GM19351 (cell line): ENCODE results near the gene TAPT1.
"Not testable (repeated sequence)": the region's sequence is repeated elsewhere in the genome, so short reads cannot be mapped to it uniquely, and the experiment has no call there.

Experiments used
- ATAC-seq: cut with Tn5 transposase; IDR thresholded peaks from one replicate; pipeline ENCODE4 v1.9.1; 2021; ENCODE audit warnings: mild to moderate bottlenecking, moderate library complexity; ENCODE audit not compliant: unreplicated experiment

The TAPT1 gene

DNA sequence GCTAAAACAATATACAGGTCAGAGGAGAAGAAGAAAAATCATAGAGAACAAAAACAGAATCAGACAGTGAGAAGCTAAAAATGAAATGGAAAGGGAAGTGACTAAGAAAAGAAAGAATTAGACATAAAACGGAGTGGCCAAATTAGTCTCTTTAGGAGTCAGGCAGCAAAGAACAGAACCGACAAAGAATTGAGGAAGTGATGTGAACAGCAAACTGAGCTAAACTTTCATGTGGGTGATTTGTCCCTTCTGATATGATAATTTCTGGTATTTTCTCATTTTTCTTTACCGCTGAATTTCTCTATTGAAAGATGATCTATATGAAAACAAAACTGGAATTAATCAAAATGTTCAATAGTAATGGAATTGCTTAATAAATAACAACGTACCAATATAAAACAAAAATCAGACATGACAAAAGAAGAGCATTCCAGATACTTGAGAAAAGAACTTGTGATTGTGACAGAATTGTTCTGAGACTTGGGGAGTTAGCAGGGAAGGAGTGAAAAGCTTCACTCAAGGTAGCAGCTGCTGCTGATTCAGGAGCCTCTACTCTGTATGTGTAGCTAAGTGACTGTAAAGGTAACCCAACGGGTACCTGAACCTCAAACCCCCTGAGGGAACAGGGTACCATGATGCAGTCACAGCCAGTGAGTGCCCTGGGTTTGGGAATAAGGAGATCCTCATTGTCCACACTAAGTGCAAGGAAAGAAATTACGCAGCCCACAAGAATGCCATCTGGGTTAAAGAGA is 8.8 kb downstream of the TAPT1 start:
- ATAC-seq = peak; percentile 88

DNA sequence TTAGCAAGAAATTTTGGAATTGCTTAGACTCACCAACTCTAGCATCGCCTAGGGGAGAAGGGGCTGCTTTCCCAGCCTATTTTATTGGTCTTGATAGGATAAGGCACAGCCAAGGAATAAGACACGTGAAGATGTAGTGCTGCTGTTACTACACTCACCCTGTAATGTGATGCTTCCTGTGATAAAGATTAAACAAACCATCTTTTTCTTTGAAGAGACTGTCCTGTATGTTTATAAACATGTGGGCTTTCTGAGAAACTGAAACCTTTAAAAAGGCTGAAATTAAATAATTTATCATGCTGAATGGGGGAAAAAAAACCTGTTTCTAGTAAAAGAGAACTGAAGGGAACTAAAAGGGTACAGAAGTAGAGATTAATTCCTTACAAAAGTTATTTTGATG is 13.2 kb downstream of the TAPT1 start:
- ATAC-seq = no peak

DNA sequence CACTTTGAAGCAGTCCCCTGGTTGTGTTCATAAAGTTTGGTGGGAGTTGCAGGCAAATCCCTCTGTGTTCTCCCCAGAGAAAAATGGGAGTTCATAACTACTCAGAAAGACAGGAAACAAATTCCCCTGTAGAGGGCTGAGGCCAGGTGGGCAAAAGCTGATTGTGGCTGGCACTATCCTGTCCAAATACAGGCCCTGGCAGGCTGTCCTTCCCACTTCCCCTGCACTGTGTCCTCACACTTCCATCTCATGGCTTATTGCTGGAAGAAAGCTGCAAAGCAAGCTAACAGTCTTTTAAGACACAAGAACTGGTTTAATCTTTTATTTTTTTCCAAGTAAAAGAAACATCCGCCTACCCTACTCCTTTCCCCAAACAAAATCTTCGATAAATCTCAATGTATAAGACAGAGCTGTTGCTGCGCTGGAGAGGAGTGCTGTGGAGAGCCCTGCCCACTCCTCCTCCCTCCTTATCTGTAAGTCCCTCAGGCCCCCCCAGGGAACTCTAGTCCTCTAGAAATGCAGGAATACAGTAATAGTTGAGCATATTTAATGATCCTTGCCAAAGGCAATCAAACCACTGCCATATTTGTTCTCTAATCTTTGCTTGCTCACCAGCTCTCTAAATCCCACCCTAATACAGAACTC is 14.0 kb downstream of the TAPT1 start:
- no peak for ATAC-seq

DNA sequence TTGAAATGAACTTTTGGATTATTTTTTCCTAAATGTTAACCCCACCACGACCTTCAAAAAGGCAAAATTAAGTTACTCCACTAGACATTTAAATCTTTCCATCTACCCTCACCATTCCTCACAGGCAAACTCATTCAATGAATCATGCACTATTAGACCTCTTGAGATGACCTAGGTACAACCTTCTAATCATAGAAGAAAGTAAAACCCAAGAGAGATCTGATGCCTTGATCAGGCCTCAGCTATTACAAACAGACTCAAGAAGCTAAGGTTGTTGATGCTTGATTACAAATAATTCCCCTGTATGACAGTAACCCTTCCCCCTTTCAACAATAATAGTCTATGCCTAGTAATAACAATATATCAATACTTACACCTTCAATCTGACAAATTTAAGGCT is 18.9 kb downstream of the TAPT1 start:
- no peak for ATAC-seq

DNA sequence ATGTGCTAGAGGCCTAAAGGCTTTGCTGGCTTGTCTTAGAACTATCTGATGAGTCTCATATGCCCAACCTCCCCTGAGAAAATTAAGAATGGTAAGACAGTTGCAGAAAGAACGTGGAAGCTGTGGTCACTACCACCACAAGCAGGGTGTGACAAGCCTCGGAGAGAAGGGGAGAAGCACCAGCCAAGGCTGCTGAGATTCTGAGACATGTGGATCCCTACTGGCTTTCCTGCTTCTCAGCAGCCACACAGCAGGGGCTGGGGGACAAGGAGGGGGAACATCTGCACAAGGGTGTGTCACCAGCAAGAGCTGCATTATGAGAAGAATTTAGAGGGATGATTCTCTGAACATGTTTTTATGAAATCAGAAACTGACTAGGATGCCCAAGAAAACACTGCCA is 19.4 kb downstream of the TAPT1 start:
- ATAC-seq = no peak

DNA sequence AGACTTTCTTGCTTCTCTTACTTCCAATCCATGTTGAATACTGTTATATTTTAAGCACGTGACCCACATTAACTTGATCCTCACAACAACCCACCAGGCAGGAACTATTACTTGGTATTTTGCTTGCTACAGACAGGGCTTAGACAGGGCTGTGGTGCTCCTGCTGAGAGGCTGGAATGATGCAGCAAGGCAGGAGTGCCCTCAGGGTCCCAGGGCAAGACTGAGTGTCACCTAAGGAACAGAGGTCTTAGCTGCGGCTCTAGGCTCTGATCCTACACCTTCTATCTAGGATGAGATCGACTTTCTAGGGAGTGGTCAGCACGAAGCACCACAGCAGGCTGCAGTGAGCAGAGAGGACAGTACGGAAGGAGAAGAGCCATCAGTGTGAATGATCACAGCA is 20.0 kb downstream of the TAPT1 start:
- no peak for ATAC-seq

DNA sequence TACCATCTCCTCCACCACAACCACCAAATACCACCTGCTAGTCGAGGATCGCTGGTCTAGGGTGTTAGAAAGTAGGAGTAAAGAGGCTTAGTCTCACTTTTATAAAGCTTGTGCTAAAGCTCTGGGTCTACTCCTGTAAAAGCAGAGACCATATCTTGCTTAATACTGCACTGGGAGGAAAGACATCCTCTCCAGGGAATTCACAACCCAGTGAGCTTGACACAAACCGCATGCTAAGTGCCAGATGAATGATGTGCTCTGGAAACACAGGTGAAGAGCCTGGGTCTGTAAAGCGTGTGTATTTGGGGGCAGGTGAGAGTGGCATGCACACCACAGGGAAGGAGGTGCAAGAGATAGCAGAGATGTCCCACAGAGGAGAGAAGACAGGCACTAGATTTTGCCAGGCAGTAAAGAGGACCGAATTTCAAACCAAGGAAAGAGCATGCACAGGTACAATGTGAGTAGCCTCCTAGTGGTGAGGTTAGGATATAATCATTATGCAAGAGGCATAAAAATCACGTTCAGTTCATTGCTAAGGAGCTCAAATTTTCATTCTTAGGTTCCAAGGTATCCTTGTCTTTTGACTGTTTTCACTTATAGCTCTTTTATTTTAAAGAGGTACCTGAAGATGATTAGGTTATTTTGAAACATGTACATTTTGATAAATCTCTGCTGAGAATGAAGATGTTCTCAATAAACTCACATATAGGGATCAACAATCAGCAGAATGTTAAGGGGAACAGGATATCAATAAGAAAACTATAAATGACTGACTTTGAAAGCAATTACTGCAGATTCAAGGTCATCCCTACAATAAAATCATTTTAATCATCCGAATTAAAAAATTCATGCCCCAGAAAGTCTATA is 20.7 kb downstream of the TAPT1 start:
- peak; percentile 98 for ATAC-seq

DNA sequence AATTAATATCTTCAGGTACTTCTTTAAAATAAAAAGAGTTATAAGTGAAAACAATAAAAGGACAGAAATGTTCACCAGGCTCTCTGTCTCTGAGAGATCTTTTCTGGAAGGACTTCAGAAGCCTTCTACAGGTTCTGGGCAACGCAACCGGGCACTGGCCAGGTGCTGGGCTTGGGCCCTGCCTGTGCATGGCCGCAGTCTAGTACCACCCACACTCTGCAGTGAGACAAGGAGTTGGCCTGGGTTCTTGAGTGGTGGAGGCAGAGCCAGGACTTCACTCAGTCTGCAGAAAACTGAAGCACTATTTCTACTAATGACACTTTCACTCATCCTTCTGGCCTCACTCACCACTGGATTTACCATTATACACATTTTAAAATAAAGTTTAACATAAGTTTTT is 21.8 kb downstream of the TAPT1 start:
- no peak for ATAC-seq

DNA sequence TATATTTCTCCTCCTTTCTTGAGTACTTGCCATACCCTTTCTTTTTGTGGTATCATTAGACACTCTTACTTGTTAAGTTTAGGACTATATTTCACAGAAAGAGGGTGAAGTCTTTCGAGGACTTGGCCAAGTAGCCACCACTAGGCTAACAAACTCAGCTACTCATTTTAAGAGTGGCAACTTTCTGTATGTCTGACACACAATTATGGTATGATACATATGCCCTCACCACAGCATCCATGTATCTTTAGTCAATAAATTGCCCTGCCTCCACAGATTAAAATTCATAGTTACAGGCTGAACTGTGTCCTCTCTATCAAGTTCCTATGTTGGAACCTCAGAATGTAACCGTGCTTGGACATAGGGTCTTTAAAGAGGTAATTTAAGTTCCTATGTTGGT is 23.2 kb downstream of the TAPT1 start:
- no peak for ATAC-seq

DNA sequence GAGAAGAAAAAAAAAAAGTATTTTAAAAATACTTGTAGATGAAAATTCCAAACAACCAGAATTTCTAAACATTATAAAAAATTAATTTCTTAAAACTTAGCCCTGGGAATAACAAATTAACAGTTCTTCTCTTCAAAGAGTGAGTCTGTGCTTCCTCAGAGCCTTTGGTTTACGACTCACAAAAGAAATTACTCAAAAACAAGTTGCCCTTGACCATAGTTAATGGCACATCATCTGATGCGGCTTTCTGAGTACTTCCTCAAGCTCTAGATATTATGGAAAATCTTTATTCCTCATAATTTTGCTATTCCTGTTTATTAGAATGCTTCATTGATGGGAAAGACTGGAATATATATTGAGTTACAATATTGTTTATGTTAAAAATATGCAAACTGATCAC is 23.7 kb downstream of the TAPT1 start:
- ATAC-seq = no peak

DNA sequence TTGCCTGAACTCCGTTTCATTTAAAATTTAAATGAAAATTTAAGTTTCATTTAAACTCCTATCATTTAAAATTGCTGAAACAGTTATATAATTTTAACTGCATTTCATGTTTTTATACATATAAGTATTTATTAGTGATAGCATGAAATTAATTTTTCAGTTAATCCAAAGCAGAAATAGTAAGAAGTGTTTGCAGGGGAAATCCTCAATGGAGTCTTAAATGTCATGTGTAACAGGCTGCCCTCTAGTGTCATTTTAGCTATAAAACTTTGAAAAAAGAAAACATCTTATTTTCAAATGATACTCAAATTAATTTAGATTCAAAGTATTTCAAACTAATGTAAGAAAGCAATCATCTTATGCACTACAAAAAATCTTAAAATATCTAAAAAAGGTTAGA is 27.2 kb downstream of the TAPT1 start:
- no peak for ATAC-seq

DNA sequence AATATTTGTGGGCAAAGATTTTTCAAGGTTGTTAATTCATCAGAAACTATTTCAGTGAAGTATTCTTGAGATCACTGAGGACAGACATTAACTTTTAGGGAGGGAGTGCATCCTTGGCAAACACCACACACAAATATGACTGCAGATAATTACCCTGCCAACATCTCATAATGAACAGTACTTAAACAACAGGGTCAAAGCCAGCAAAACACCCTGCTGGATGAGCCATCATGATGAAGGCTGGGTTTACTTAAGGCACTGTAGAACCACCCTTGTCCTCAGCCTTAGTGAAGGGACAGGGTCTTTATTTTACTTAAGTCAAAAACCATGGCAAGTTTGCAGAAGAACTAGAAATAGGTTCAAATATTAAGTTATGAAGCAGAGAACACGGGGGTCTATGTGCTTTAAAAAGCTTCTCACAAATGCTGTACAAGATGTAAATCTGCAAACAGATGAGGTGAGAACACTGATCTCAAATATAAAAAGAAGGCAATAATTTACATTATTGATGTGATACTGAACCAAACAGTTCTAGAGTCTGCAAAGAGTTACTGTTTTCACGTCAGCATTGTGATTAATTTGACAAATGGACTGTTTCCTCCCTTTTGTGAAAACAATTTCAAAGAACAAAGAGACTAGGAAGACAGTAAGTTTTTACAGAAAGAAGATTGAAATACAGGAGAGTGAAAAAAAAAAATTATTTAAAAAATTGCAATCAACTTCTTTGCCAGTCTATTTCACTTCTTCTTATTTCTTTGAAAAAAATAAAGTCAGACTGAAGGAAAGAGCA is 28.2 kb downstream of the TAPT1 start:
- ATAC-seq = no peak

DNA sequence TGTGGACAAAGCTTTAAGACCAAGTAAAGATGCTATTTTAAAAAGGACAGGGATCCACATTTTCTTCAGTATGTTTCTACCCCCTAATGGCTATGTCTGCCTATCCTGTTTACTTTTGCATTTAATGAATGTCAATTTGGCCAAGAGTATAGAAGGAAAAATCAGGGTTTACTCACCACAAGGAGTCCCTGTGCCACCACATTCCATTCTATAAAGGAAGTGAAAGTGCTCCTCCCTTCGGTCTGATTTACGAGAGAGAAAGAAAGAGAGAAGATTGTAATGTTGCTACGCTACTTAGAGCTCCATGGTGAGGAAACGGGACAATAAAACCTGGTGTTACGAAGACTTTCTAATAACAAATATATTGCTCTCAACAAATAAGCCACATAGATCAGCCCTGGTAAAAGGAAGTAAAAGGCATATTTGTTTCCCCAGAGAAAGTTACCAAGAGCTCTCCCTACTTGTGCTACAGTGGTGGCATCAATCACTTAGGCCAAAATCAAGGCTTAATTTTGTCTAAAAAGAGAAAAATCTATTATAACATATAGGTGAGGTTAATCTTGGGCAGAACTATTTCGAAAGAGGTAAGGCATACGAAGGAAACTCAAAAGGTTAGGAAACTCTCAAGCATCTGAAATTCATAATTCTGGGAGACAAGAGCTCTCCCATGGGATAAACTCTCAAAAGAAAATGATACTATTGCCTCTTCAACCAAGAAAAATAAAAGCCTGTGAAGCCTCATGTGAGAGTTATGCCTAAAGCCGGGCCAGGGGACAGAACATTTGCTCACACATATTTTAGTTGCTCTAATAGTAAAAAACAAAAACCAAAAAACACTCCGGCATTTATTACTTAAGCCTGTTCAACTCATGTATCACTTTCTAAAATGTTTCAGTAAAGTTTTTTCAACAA is 29.5 kb downstream of the TAPT1 start:
- ATAC-seq = no peak

DNA sequence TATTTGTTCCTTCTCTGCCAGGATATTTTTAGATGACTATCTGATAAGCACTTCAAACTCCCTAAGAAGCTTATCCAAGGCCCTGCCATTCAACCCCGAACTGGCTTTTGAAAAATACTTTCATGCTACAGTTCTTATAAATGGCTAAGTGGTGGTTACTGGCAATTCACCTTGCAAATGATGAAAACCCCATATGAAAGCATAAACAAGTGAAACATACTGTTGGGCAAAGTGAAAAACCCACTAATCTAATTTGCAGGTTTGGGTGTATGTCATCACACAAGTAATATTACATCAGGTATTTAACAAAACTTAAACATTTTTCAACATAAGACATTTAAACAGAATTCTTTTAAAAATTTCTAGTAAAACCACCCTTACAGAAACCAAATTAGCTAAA is 31.1 kb downstream of the TAPT1 start:
- no peak for ATAC-seq

DNA sequence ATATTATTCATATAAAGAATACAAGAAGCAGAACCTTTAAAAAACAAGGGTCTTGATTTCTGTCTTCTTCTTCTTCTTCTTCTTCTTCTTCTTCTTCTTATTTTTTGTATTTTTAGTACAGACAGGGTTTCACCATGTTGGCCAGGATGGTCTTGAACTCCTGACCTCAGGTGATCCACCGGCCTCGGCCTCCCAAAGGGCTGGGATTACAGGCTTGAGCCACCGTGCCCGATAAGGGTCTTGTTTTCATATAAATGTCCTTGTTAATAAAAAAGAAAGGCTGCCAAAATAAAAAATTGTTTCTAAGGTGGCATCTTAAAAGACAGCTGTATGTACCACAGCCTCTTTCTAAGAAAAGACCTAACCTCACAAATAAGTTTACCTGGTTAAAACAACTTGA is 31.5 kb downstream of the TAPT1 start:
- not testable (repeated sequence) for ATAC-seq

DNA sequence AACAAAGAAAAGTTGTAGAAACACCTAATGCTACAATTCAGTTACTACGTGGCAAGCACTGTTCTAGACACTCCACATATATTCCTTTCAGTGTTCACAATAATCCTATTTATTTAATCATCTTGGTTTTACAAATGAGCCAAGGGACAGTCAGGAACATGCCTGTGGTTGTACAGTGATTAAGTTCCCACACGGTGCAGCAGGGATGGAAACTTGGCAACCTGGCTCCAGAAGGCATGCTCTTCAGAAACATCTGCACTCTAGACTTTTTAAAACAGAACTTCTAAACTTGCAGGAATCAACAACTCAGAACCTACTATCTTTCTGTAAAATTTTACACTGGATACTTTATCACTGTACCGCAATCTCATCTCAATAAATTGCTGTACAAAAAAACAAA is 32.1 kb downstream of the TAPT1 start:
- no peak for ATAC-seq

DNA sequence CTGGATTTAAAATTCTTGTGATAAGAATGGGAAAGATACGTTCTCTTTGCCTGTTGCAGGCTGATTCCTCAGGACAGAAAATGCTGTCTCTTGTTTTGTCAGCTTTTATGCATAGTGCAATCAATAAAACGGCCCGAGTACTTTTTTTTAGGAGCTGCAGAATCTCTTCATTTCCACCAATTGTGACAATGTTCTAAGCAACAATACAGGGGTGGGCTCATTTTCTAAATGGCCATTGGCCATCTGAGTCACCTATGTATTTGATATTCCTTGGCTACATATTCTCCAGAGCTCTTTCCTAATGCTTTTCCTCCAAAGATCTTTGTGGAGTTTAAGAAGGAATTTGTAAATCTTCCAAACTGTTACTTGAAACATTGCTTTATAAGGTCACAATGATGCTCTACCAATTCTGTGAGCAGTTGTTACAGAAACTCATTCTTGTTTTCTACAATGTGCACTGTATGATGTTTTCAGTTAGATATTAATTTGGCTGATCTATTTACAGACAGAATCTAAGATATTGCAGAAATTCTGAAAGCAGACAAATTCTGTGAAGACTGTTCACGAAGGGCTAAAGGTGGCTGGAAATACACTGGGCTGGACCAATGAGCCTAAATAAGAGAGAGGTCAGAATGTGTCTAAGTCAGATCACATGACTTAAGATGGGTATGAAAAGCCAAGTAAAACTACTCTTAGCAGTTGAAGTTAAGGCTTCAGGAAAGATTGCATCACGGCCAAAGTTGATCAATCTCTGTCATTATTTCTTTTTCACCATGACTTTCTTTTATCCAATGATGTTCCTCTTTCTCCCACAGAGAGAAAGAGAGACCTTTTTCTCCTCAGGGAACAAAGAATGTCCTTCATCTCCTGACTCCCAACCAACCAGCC is 33.4 kb downstream of the TAPT1 start:
- no peak for ATAC-seq

DNA sequence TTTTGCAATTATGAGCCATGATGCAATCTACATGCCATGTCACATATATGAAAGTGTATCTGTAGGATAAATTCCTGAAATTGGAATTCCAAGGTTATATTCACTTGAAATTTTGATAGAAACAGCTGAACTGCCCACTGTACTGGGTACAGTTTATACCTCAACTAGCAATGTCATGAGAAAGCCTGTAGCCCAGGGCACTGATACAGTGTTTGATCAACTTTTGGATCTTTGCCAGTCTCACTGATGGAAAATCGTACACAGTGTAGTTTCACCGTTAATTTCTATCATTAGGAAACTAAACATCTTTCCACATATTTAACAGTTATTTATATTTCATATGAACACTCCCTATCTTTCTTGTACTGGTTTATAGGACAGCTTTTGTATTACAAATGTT is 34.2 kb downstream of the TAPT1 start:
- ATAC-seq = no peak

DNA sequence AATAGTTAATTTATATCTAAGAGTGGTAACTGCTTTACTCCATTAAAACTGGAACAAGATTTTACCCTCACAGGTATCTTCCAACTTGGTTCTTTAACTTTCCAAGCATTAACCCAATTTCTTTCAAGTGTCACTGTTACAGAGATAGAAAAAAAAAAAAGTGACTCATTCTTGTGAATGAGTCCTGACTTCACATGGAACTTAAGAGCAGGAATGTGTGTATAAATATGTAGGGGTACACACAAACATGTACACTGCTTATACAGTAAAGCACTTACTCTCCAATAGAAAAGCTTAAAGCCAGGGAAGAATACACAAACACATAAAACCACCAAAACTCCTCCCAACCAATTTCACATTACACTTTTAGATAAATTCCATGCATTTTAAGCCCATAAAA is 38.8 kb downstream of the TAPT1 start:
- ATAC-seq = no peak
